Measurements from ENCODE around the gene CHST14. TPM values are rescaled to one million over a fixed set of nuclear protein-coding genes. Genes with fewer than 3 reads are reported as not detected.

The CHST14 gene
- total and polyA plus RNA-seq, 3 donors from 2014 or later, result 5.4 to 16.7 (median 13.0) TPM

GRCh38 chr15:40435023-40435709 lies 35.6 kb upstream of the CHST14 start:
- no peaks in the 10 kb centered on the region for H3K27me3 ChIP-seq
- H3K9me3 ChIP-seq, result no peaks in the 10 kb centered on the region
- no peaks in the 10 kb centered on the region for H3K36me3 ChIP-seq (ENCODE audit: low read depth, missing control alignments)
- 47 to 63% methylated on average over 20 of the region's 20 CpGs for WGBS, 2 donors
- peaks cover 37% of the 10 kb centered on the region for H3K4me1 ChIP-seq
- intact Hi-C loops (cut with DNase I; ENCODE audit: low total_unique reads), result no loop called here
- TF ChIP-seq CTCF (IDR thresholded peaks at IDR 0.05) (no peak), POLR2A (IDR thresholded peaks at IDR 0.05) (no peak)
- no peak overlapping the region for H3K4me3 ChIP-seq
- no peak for DNase-seq
- no peak overlapping the region for H3K27ac ChIP-seq

GRCh38 chr15:40435710-40436089 lies 35.1 kb upstream of the CHST14 start:
- no peak for DNase-seq
- intact Hi-C loops (cut with DNase I; ENCODE audit: low total_unique reads), result no loop called here
- TF ChIP-seq POLR2A (IDR thresholded peaks at IDR 0.05), result no peak
- no peak for TF ChIP-seq CTCF (IDR thresholded peaks at IDR 0.05)
- H3K4me1 ChIP-seq, result peaks cover 37% of the 10 kb centered on the region
- H3K4me3 ChIP-seq, result peak overlapping the region; percentile 37 to 58
- no peaks in the 10 kb centered on the region for H3K36me3 ChIP-seq (ENCODE audit: low read depth, missing control alignments)
- H3K27ac ChIP-seq, result peak overlapping the region in 1 of 2 donors; percentile 53
- H3K27me3 ChIP-seq, result no peaks in the 10 kb centered on the region
- H3K9me3 ChIP-seq, result no peaks in the 10 kb centered on the region
- 17 to 29% methylated on average over 10 to 15 of the region's 15 CpGs for WGBS, 2 donors

- Histone ChIP-seq H3K4me1 (peaks cover 37% of the 10 kb centered on the region), H3K27ac (peak overlapping the region in 1 of 2 donors; percentile 53), H3K27me3 (no peaks in the 10 kb centered on the region), H3K4me3 (peak overlapping the region; percentile 37 to 58), H3K9me3 (no peaks in the 10 kb centered on the region), H3K36me3 (ENCODE audit: low read depth, missing control alignments) (no peaks in the 10 kb centered on the region)
- intact Hi-C loops (cut with DNase I; ENCODE audit: low total_unique reads), result no loop called here
- no peak for DNase-seq
- TF ChIP-seq POLR2A (IDR thresholded peaks at IDR 0.05) (no peak), CTCF (IDR thresholded peaks at IDR 0.05) (no peak)
- WGBS, 2 donors, result 2% methylated on average over 12 to 30 of the region's 39 CpGs
Measured at GRCh38 chr15:40436116-40436891, 34.5 kb upstream of the CHST14 start.

- WGBS, 2 donors, result 10 to 19% methylated on average over 8 to 16 of the region's 17 CpGs
- TF ChIP-seq CTCF (IDR thresholded peaks at IDR 0.05) (no peak), POLR2A (IDR thresholded peaks at IDR 0.05) (no peak)
- Histone ChIP-seq H3K27me3 (no peaks in the 10 kb centered on the region), H3K4me1 (peaks cover 37% of the 10 kb centered on the region), H3K9me3 (no peaks in the 10 kb centered on the region), H3K4me3 (peak overlapping the region; percentile 37 to 58), H3K36me3 (ENCODE audit: low read depth, missing control alignments) (no peaks in the 10 kb centered on the region), H3K27ac (peak overlapping the region; percentile 15 to 62)
- DNase-seq, result no peak
- intact Hi-C loops (cut with DNase I; ENCODE audit: low total_unique reads), result no loop called here
Measured at GRCh38 chr15:40436892-40437751, 33.7 kb upstream of the CHST14 start.
